NB4 (cell line): ENCODE results near the gene SV2B.
"Not testable (repeated sequence)": the region's sequence is repeated elsewhere in the genome, so short reads cannot be mapped to it uniquely, and the experiment has no call there.

Experiments
- POLR2A ChIP-seq: IDR thresholded peaks from 2 replicates; pipeline ENCODE4 v1.6.1; 2011; ENCODE audit warnings: mild to moderate bottlenecking; ENCODE audit not compliant: insufficient read length; ENCODE audit errors: extremely low read depth
- TF ChIP-seq, protein P1 (sequence below): IDR thresholded peaks from one replicate; pipeline ENCODE4 v1.5.1; 2012; ENCODE audit warnings: low read depth, low read length

GRCh38 chr15:91344912-91345311, 244.9 kb downstream of the SV2B start:
- TF ChIP-seq, protein P1, sequence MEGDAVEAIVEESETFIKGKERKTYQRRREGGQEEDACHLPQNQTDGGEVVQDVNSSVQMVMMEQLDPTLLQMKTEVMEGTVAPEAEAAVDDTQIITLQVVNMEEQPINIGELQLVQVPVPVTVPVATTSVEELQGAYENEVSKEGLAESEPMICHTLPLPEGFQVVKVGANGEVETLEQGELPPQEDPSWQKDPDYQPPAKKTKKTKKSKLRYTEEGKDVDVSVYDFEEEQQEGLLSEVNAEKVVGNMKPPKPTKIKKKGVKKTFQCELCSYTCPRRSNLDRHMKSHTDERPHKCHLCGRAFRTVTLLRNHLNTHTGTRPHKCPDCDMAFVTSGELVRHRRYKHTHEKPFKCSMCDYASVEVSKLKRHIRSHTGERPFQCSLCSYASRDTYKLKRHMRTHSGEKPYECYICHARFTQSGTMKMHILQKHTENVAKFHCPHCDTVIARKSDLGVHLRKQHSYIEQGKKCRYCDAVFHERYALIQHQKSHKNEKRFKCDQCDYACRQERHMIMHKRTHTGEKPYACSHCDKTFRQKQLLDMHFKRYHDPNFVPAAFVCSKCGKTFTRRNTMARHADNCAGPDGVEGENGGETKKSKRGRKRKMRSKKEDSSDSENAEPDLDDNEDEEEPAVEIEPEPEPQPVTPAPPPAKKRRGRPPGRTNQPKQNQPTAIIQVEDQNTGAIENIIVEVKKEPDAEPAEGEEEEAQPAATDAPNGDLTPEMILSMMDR: not testable (repeated sequence)
- not testable (repeated sequence) for TF ChIP-seq POLR2A
